PC-9 (cell line): Measurements from ENCODE around the gene ADARB2. TPM values are rescaled to one million over a fixed set of nuclear protein-coding genes. Genes with fewer than 3 reads are reported as not detected.

Experiments used
- BruUV-seq: library from RNA; stranded (reverse); fragments of 400-500 nt; replicated peaks from 2 replicates; lab custom pipeline; 2021; lab: Mats Ljungman, UMichigan
- CTCF ChIA-PET: fragments of 300-600 bp; sonication (Branson Sonifier 250); formaldehyde crosslinking; loops from one replicate; lab custom pipeline; 2022; ENCODE audit warnings: antibody characterized with exemption; lab: Charles Lee
- POLR2A ChIA-PET: fragments of 300-600 bp; sonication (Branson Sonifier 250); formaldehyde crosslinking; loops from one replicate; lab custom pipeline; 2022; ENCODE audit warnings: antibody characterized with exemption; ENCODE audit not compliant: unreplicated experiment; lab: Charles Lee
- DNase-seq, 2 experiments: peaks; one replicate each; pipeline versions ENCODE4 v3.0.0 to v3.0.0-alpha.2; 2015 to 2022; ENCODE audit warnings: mixed read lengths in 1 of 2
- H2AFZ ChIP-seq: fragments of 200-600 bp; sonication (generic); 2 replicates; pipeline ENCODE4 v1.8.1; 2017; ENCODE audit warnings: antibody characterized with exemption
- H3F3A ChIP-seq: fragments of 200-600 bp; sonication (generic); 2 replicates; pipeline ENCODE4 v1.8.1; 2017; ENCODE audit warnings: antibody characterized with exemption, mild to moderate bottlenecking, low read depth; ENCODE audit not compliant: insufficient read depth
- H3K27ac ChIP-seq: fragments of 200-600 bp; sonication (generic); 2 replicates; pipeline ENCODE4 v1.6.1; 2016; ENCODE audit warnings: mixed run types
- H3K27me3 ChIP-seq: fragments of 200-600 bp; sonication (generic); 2 replicates; pipeline ENCODE4 v1.6.1; 2016; ENCODE audit warnings: low read depth, mixed run types; ENCODE audit not compliant: insufficient read depth
- H3K36me3 ChIP-seq: fragments of 200-600 bp; sonication (generic); 2 replicates; pipeline ENCODE4 v1.6.1; 2016; ENCODE audit warnings: low read depth, mixed run types
- H3K4me1 ChIP-seq: fragments of 200-600 bp; sonication (generic); replicated peaks from 2 replicates; pipeline ENCODE4 v1.6.1; 2016; ENCODE audit warnings: mixed run types; ENCODE audit not compliant: insufficient read depth
- H3K4me2 ChIP-seq: fragments of 200-600 bp; sonication (generic); 2 replicates; pipeline ENCODE4 v1.6.1; 2017; ENCODE audit warnings: mixed run types
- H3K4me3 ChIP-seq: fragments of 200-600 bp; sonication (generic); 2 replicates; pipeline ENCODE4 v1.6.1; 2016; ENCODE audit warnings: mixed run types
- H3K79me2 ChIP-seq: fragments of 200-600 bp; sonication (generic); 2 replicates; pipeline ENCODE4 v1.6.1; 2017; ENCODE audit warnings: low read depth, mixed run types
- H3K9me2 ChIP-seq: fragments of 200-600 bp; sonication (generic); 2 replicates; pipeline ENCODE4 v1.8.1; 2017; ENCODE audit warnings: mild to moderate bottlenecking; ENCODE audit not compliant: insufficient read depth
- H3K9me3 ChIP-seq: fragments of 200-600 bp; sonication (generic); 2 replicates; pipeline ENCODE4 v1.8.1; 2016; ENCODE audit warnings: low read depth; ENCODE audit not compliant: insufficient read depth
- H4K20me1 ChIP-seq: fragments of 200-600 bp; sonication (generic); 2 replicates; pipeline ENCODE4 v1.8.1; 2017; ENCODE audit not compliant: insufficient read depth
- CTCF ChIP-seq: fragments of 200-600 bp; sonication (generic); conservative IDR thresholded peaks from 2 replicates; pipeline ENCODE4 v1.6.1; 2017; ENCODE audit warnings: mixed run types, antibody characterized with exemption, mild to moderate bottlenecking, moderate library complexity
- EZH2 ChIP-seq: fragments of 200-600 bp; sonication (generic); IDR thresholded peaks from 2 replicates; pipeline ENCODE4 v1.8.0; 2017; ENCODE audit warnings: antibody characterized with exemption, low read depth
- intact Hi-C: fragments of 100-400 bp; cut with micrococcal nuclease; formaldehyde crosslinking; loops from one replicate; pipeline ENCODE4 v1.10.0; 2022; ENCODE audit not compliant: unreplicated experiment
- total RNA-seq: library from RNA; stranded (reverse); gene quantifications from 2 replicates; pipeline ENCODE4 v1.2.3, GENCODE V29; 2021

ADARB2 gene
- total RNA-seq, 1 experiment from 2014 or later: not detected

DNA sequence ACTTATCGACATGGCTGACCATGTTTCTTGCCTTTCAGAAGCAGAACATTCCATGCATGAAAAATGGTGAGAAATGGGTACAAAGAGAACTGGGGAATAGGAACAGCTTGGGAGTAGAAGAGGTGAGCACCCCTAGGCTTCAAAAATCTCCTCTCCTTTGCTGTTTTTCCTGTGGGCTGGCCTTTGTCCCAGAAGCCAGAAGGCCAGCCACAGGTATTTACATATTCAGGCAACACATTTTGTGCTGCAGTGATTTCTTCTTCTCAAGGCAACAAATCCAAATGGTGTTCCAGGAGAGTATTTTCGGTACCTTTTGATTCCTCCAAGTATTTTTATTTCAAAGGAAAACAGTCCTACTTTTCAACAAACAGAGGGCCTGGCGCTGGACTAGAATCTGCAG, 31.1 kb downstream of the ADARB2 start:
- Histone ChIP-seq H3K27me3 (peaks cover 30% of the 10 kb centered on the region; the same call in 1 of the 2 replicates), H3K9me3 (no peaks in the 10 kb centered on the region), H3K27ac (no peak overlapping the region), H3K36me3 (no peaks in the 10 kb centered on the region), H3K9me2 (no peaks in the 10 kb centered on the region), H4K20me1 (no peaks in the 10 kb centered on the region), H3K4me3 (no peak overlapping the region), H3K79me2 (no peaks in the 10 kb centered on the region), H3K4me1 (no peaks in the 10 kb centered on the region), H2AFZ (no peak overlapping the region), H3K4me2 (no peak overlapping the region), H3F3A (no peaks in the 10 kb centered on the region)
- TF ChIP-seq CTCF: no peak
- TF ChIP-seq EZH2: no peak
- ChIA-PET CTCF (no interaction called here), POLR2A (no interaction called here)
- no peak for DNase-seq
- no TSS peak for BruUV-seq
- intact Hi-C loops: no loop called here

GRCh38 chr10:1698185-1698584, 39.1 kb downstream of the ADARB2 start:
- Histone ChIP-seq H2AFZ (no peak overlapping the region), H3F3A (no peaks in the 10 kb centered on the region), H3K4me1 (no peaks in the 10 kb centered on the region), H3K9me2 (no peaks in the 10 kb centered on the region), H4K20me1 (no peaks in the 10 kb centered on the region), H3K4me3 (no peak overlapping the region), H3K27ac (no peak overlapping the region), H3K9me3 (no peaks in the 10 kb centered on the region), H3K79me2 (no peaks in the 10 kb centered on the region), H3K27me3 (peaks cover 11% of the 10 kb centered on the region; the same call in 1 of the 2 replicates), H3K36me3 (no peaks in the 10 kb centered on the region), H3K4me2 (no peak overlapping the region)
- DNase-seq: no peak
- no peak for TF ChIP-seq EZH2
- no peak for TF ChIP-seq CTCF
- no TSS peak for BruUV-seq
- ChIA-PET POLR2A (no interaction called here), CTCF (no interaction called here)
- intact Hi-C loops: no loop called here

- H3K36me3 ChIP-seq: no peaks in the 10 kb centered on the region
- no peaks in the 10 kb centered on the region for H3F3A ChIP-seq
- no peaks in the 10 kb centered on the region for H3K9me3 ChIP-seq
- no peak overlapping the region for H2AFZ ChIP-seq
- no peak overlapping the region for H3K4me3 ChIP-seq
- no peaks in the 10 kb centered on the region for H3K4me1 ChIP-seq
- ChIA-PET POLR2A (no interaction called here), CTCF (no interaction called here)
- BruUV-seq: no TSS peak
- TF ChIP-seq CTCF: no peak
- TF ChIP-seq EZH2: no peak
- no peak for DNase-seq
- H3K9me2 ChIP-seq: no peaks in the 10 kb centered on the region
- peaks cover under 1% of the 10 kb centered on the region; the same call in 1 of the 2 replicates for H3K27me3 ChIP-seq
- intact Hi-C loops: no loop called here
- no peak overlapping the region for H3K4me2 ChIP-seq
- H3K79me2 ChIP-seq: no peaks in the 10 kb centered on the region
- H4K20me1 ChIP-seq: no peaks in the 10 kb centered on the region
- H3K27ac ChIP-seq: no peak overlapping the region
These were observed 41.2 kb downstream of the ADARB2 start for GRCh38 chr10:1696106-1696505.
